ENCODE results near the gene THAP12. TPM values are rescaled to one million over a fixed set of nuclear protein-coding genes. Genes with fewer than 3 reads are reported as not detected.

Gene THAP12
- total RNA-seq, 1 experiment from 2014 or later, result 42.5 TPM

GRCh38 chr11:76313271-76313670 lies 67.7 kb downstream of the THAP12 start:
- H3K4me2 ChIP-seq (ENCODE audit: insufficient read depth, insufficient read length, low read length), result no peak overlapping the region
- H2BK5ac ChIP-seq (ENCODE audit: insufficient read length, low read length), result no peak overlapping the region
- no peak overlapping the region for H4K91ac ChIP-seq (ENCODE audit: insufficient read length, low read depth, low read length)
- H2AFZ ChIP-seq (ENCODE audit: low read length), result no peak overlapping the region
- no peaks in the 10 kb centered on the region for H3K9me3 ChIP-seq (ENCODE audit: control insufficient read depth, low read depth, low read length)
- H4K5ac ChIP-seq (ENCODE audit: insufficient read length, low read depth, low read length), result no peak overlapping the region
- H3K9ac ChIP-seq (ENCODE audit: extremely low read depth, insufficient read length, low read length), result no peak overlapping the region
- no peak overlapping the region for H3K23ac ChIP-seq (ENCODE audit: insufficient read length, low read depth, low read length)
- H2AK5ac ChIP-seq (ENCODE audit: insufficient read length, low read length), result no peak overlapping the region
- no peaks in the 10 kb centered on the region for H4K20me1 ChIP-seq (ENCODE audit: control insufficient read depth, insufficient read depth, insufficient read length)
- no peak overlapping the region for H3K56ac ChIP-seq (ENCODE audit: insufficient read length, low read depth, low read length)
- no peak overlapping the region for H2BK15ac ChIP-seq (ENCODE audit: low read depth, low read length)
- H3K14ac ChIP-seq (ENCODE audit: insufficient read depth, low read length), result no peak overlapping the region
- H3K36me3 Mint-ChIP-seq (ENCODE audit: insufficient read depth in 1 of 3, low read depth in 3 of 3), result no peaks in the 10 kb centered on the region
- H3K27me3 Mint-ChIP-seq (ENCODE audit: low read depth), result peaks cover 42% of the 10 kb centered on the region
- no peak overlapping the region for H3T11ph ChIP-seq (ENCODE audit: low read length)
- H2BK12ac ChIP-seq (ENCODE audit: insufficient read length, low read depth, low read length), result no peak overlapping the region
- H3K27me3 ChIP-seq (ENCODE audit: insufficient read depth, low read length), result no peaks in the 10 kb centered on the region
- H3K4me3 Mint-ChIP-seq, result no peak overlapping the region
- H3K18ac ChIP-seq (ENCODE audit: insufficient read length, low read depth, low read length), result no peak overlapping the region
- no CpG with 5 or more reads among the region's 3 CpGs for WGBS (ENCODE audit: extremely low coverage, insufficient read length, low lambda C conversion rate)
- no peak overlapping the region for H3K4ac ChIP-seq (ENCODE audit: low read depth, low read length)
- H2BK20ac ChIP-seq (ENCODE audit: low read depth, low read length, poor library complexity, severe bottlenecking), result no peak overlapping the region
- no peaks in the 10 kb centered on the region for H3K23me2 ChIP-seq (ENCODE audit: insufficient read length, low read depth, low read length, poor library complexity, severe bottlenecking)
- H3K27ac ChIP-seq (ENCODE audit: insufficient read length, low read depth, low read length), result no peak overlapping the region
- H4K8ac ChIP-seq (replicated peaks; ENCODE audit: insufficient read length, low read depth, low read length), result no peak overlapping the region
- TF ChIP-seq, protein P1, sequence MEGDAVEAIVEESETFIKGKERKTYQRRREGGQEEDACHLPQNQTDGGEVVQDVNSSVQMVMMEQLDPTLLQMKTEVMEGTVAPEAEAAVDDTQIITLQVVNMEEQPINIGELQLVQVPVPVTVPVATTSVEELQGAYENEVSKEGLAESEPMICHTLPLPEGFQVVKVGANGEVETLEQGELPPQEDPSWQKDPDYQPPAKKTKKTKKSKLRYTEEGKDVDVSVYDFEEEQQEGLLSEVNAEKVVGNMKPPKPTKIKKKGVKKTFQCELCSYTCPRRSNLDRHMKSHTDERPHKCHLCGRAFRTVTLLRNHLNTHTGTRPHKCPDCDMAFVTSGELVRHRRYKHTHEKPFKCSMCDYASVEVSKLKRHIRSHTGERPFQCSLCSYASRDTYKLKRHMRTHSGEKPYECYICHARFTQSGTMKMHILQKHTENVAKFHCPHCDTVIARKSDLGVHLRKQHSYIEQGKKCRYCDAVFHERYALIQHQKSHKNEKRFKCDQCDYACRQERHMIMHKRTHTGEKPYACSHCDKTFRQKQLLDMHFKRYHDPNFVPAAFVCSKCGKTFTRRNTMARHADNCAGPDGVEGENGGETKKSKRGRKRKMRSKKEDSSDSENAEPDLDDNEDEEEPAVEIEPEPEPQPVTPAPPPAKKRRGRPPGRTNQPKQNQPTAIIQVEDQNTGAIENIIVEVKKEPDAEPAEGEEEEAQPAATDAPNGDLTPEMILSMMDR (conservative IDR thresholded peaks at IDR 0.05), result no peak
- no peaks in the 10 kb centered on the region for H3K9me3 Mint-ChIP-seq
- no peaks in the 10 kb centered on the region for H3K79me2 ChIP-seq (ENCODE audit: insufficient read depth, low read length)
- no peak for DNase-seq
- H3K4me1 Mint-ChIP-seq, result peaks cover 5 to 21% of the 10 kb centered on the region in 2 experiments
- H2BK120ac ChIP-seq (ENCODE audit: low read depth, low read length, poor library complexity, severe bottlenecking), result no peak overlapping the region
- H3K27ac Mint-ChIP-seq, result no peak overlapping the region
- H3K79me1 ChIP-seq (ENCODE audit: insufficient read depth, low read depth, low read length, poor library complexity, severe bottlenecking), result no peaks in the 10 kb centered on the region
- H3K4me1 ChIP-seq (ENCODE audit: insufficient read depth, low read length), result no peaks in the 10 kb centered on the region
